Fibroblast of mammary gland (primary cell): ENCODE measurements around the gene BBLN.

Source experiments
- DNase-seq: peaks from one replicate; pipeline ENCODE4 v3.0.0-alpha.2; 2010; ENCODE audit warnings: low read depth
- H3K4me3 ChIP-seq: 2 replicates; pipeline ENCODE4 v1.5.1; 2011; ENCODE audit warnings: low read depth, mild to moderate bottlenecking, low read length, moderate library complexity; ENCODE audit not compliant: control insufficient read depth
- CTCF ChIP-seq: conservative IDR thresholded peaks from 2 replicates; pipeline ENCODE4 v1.5.1; 2011; ENCODE audit warnings: low read depth, low read length, inconsistent platforms; ENCODE audit not compliant: control insufficient read depth, insufficient read depth

BBLN gene

DNA sequence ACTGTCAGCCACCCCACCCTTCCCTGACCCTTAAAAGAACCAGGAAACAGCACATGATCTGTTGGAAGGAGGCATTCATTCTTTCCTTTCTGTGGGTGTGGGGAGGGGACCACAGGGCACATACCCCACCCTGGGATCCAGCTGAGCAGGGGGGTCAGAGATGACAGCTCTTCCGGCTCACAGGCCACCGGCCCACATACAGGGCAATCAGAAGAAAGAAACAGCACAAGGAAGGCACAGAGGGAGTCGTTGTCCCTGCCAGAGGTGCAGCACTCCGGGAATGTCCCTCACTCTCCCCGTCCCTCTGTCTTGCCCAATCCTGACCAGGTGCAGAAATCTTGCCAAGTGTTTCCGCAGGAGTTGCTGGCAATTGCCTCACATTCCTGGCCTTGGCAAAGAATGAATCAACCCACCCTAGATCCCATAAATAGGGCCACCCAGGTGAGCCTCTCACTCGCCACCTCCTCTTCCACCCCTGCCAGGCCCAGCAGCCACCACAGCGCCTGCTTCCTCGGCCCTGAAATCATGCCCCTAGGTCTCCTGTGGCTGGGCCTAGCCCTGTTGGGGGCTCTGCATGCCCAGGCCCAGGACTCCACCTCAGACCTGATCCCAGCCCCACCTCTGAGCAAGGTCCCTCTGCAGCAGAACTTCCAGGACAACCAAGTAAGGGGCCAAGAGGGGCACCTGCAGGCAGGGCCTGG lies 10.9 kb upstream of the BBLN start, which contains the start of gene LCN2:
Gene LCN2 (plus strand): TSS at position 453 of the 701 bp plus-strand sequence. CDS start 73 bp downstream, at position 526.
- DNase-seq: no peak
- H3K4me3 ChIP-seq: no peak within 1 kb of the TSS
- no peak for TF ChIP-seq CTCF

DNA sequence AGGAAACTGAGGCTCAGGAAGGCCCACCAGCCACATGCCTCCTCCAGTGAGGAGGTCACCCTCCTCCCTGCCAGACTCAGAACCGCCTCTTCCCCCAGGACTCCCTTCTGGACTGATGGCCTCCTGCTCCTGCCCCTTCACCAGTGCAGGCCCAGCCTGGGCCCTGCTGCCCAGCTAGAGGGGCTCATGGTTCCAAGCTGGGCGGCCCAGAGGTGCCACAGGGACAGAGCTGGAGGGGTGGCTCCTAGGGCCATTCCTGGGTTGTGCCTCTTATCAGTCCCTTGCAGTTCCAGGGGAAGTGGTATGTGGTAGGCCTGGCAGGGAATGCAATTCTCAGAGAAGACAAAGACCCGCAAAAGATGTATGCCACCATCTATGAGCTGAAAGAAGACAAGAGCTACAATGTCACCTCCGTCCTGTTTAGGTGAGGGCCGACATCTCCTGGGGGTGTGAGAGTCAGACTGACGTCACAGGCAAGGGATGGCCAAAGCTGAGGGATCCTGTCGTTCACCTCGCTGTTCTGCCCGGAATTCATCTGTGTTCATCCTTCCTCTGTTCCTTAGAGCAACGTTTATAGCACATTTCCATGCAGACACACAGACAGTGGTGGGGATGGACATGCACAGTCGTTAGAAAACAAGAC lies 10.0 kb upstream of the BBLN start:
- no peak for TF ChIP-seq CTCF
- DNase-seq: no peak
- H3K4me3 ChIP-seq: no peak overlapping the region

DNA sequence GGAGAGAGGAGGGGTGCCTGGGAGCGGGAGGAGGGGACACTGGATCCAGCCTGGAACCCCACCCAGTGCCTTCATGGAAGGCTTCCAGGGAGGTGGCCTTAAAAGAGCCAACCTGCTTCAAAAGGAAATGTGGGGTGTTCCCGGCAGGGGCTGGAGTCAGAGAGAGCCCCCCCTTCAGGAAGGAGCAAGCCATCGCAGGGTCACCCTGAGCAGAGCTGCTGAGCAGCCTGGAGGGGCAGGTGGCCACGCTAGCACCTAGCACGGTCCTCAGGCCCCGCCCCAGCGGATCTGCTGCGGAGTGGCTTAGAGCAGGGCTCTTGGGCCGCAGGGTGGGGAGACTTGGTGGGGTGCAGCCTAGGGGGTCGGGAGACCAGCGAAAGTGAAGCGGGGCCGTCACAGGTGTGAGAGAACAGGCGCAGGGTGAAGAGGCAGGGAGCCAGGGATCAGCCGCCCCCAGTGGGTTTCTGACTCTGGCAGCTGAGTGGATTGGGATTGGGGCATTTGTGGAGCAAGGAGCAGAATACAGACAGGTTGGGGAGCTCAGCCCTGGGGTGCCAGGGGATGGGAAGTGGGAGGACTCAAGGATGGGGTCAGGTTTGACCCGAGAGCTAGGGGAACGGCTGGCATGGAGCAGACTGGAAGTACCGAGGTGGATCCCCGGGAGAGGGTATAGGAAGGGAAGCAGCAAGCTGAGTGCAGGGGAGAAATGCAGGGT lies 9.3 kb upstream of the BBLN start:
- DNase-seq: no peak
- peak; percentile 16 for TF ChIP-seq CTCF
- H3K4me3 ChIP-seq: no peak overlapping the region

DNA sequence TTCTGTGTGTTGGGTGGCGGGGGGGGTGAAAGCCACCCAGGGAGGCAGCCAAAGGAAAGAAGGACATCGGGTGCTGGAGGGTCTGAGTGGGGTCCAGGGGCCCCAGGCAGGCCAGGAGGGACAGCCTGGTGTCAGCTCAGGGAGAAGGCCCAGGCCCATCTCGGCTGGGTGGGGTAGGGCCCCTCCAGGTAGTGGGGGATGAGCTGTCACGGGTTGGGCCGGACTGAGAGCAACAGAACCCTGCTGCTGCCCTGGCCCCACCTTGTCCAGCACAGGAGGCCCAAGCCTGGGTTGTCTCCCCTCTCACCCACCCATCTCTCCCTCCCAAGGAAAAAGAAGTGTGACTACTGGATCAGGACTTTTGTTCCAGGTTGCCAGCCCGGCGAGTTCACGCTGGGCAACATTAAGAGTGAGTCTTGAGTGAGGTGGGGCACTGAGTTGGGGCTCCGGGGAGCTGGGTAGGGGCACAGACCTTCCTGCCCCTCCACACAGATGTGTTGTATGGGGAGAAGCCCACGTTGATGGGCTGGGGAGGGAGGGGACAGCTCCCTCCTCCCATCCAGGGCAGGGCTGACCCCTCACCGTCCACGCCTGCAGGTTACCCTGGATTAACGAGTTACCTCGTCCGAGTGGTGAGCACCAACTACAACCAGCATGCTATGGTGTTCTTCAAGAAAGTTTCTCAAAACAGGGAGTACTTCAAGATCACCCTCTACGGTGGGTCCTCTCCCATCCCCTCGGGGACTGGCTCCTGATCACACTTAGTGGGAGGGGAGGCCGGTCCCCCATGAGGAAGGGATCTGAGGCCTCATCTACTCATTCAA lies 8.5 kb upstream of the BBLN start:
- no peak for DNase-seq
- H3K4me3 ChIP-seq: no peak overlapping the region
- no peak for TF ChIP-seq CTCF

GRCh38 chr9:128152133-128153059 lies 7.7 kb upstream of the BBLN start:
- H3K4me3 ChIP-seq: no peak overlapping the region
- no peak for TF ChIP-seq CTCF

More at GRCh38 chr9:128152133-128153059, 7.7 kb upstream of the BBLN start:
- no peak for DNase-seq
